SH-SY5Y (cell line): ENCODE data around the gene LRRC66.

Source experiments
- GATA2 ChIP-seq: IDR thresholded peaks from 2 replicates; pipeline ENCODE4 v1.6.1; 2011; ENCODE audit warnings: mild to moderate bottlenecking, low read depth, low read length
- GATA3 ChIP-seq: IDR thresholded peaks from 2 replicates; pipeline ENCODE4 v1.6.1; 2011; ENCODE audit warnings: low read depth, mild to moderate bottlenecking, low read length, moderate library complexity

- TF ChIP-seq GATA3 (no peak), GATA2 (no peak)
Measured at GRCh38 chr4:52035190-52035589, 15.0 kb upstream of the LRRC66 start.
